Left ventricle myocardium inferior (tissue), 1 donor: Measurements from ENCODE around the gene SLC7A5. TPM values are rescaled to one million over a fixed set of nuclear protein-coding genes. Genes with fewer than 3 reads are reported as not detected.

Experiments
- DNase-seq: peaks from one replicate; pipeline ENCODE4 v3.0.0-alpha.2; 2020
- H3K27ac ChIP-seq: fragments of 200-600 bp; replicated peaks from 2 replicates; pipeline ENCODE4 v1.8.0; 2021
- H3K27me3 ChIP-seq: fragments of 200-600 bp; 2 replicates; pipeline ENCODE4 v1.8.0; 2021; ENCODE audit warnings: low read depth
- H3K36me3 ChIP-seq: fragments of 200-600 bp; 2 replicates; pipeline ENCODE4 v1.8.0; 2021
- H3K4me1 ChIP-seq: fragments of 200-600 bp; 2 replicates; pipeline ENCODE4 v1.8.0; 2021
- H3K4me3 ChIP-seq: fragments of 200-600 bp; 2 replicates; pipeline ENCODE4 v1.8.0; 2021; ENCODE audit warnings: mild to moderate bottlenecking, moderate library complexity
- H3K9me3 ChIP-seq: fragments of 200-600 bp; replicated peaks from 2 replicates; pipeline ENCODE4 v1.8.0; 2021
- intact Hi-C: fragments of 100-400 bp; cut with micrococcal nuclease; formaldehyde crosslinking; loops from one replicate; pipeline ENCODE4 v1.11.0; 2022
- total RNA-seq: library from RNA; stranded (reverse); fragmentation: NEBNext Ultra II Directional; extraction: Animal tissue kit (Norgen Biotek cat#: 25700); gene quantifications from one replicate; pipeline ENCODE4 v1.2.1, GENCODE V29; 2021
- TF ChIP-seq, protein P1 (sequence below): fragments of 200-600 bp; IDR thresholded peaks from 2 replicates; pipeline ENCODE4 v1.8.0; 2021; ENCODE audit warnings: antibody characterized with exemption, mild to moderate bottlenecking, borderline replicate concordance
- donor health status: DM: no; HTN: yes; CAD: no; lungs with severe emphysema.

Gene SLC7A5
- total RNA-seq, 1 donor from 2014 or later: 4.6 TPM

DNA sequence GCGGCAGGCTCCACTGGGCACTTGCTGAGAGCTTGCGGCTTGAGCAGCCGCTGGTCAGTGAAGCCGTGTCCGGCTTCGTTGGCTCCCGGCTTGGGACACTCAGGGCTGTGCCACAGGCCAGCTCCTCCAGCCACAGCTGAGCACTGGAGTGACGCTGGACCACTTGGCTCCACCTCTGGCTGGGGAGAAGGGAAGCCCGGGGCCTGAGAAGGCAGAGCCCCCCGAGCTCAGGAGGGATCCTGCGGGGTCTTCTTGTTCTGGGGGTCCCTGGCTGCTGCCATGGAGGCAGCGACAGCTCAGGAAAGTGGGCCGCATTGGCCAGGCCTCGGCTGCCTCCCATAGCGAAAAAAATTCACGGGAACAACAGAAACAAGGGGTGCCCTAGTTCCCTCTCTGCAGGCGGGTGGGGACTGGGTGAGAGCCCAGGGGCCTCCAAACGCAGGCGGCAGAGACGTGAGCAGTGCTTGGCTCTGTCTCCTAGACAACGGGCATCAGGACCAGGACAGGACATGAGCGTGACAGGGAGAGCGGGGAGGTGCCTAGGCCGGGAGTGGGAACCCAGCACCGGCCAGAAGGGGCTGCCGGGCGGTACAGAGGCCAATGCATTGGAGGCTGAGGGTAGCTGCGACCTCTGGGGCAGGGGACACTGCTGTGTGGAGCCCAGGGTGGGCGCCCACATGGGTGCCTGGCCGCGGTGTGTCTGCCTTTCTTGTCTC lies 37.7 kb downstream of the SLC7A5 start:
- no peak overlapping the region for H3K4me3 ChIP-seq
- H3K27me3 ChIP-seq: peaks cover 4% of the 10 kb centered on the region
- no peaks in the 10 kb centered on the region for H3K9me3 ChIP-seq
- H3K36me3 ChIP-seq: no peaks in the 10 kb centered on the region
- peaks cover 8% of the 10 kb centered on the region for H3K4me1 ChIP-seq
- TF ChIP-seq, protein P1, sequence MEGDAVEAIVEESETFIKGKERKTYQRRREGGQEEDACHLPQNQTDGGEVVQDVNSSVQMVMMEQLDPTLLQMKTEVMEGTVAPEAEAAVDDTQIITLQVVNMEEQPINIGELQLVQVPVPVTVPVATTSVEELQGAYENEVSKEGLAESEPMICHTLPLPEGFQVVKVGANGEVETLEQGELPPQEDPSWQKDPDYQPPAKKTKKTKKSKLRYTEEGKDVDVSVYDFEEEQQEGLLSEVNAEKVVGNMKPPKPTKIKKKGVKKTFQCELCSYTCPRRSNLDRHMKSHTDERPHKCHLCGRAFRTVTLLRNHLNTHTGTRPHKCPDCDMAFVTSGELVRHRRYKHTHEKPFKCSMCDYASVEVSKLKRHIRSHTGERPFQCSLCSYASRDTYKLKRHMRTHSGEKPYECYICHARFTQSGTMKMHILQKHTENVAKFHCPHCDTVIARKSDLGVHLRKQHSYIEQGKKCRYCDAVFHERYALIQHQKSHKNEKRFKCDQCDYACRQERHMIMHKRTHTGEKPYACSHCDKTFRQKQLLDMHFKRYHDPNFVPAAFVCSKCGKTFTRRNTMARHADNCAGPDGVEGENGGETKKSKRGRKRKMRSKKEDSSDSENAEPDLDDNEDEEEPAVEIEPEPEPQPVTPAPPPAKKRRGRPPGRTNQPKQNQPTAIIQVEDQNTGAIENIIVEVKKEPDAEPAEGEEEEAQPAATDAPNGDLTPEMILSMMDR: no peak
- no peak for DNase-seq
- intact Hi-C loops: no loop called here
- no peak overlapping the region for H3K27ac ChIP-seq

DNA sequence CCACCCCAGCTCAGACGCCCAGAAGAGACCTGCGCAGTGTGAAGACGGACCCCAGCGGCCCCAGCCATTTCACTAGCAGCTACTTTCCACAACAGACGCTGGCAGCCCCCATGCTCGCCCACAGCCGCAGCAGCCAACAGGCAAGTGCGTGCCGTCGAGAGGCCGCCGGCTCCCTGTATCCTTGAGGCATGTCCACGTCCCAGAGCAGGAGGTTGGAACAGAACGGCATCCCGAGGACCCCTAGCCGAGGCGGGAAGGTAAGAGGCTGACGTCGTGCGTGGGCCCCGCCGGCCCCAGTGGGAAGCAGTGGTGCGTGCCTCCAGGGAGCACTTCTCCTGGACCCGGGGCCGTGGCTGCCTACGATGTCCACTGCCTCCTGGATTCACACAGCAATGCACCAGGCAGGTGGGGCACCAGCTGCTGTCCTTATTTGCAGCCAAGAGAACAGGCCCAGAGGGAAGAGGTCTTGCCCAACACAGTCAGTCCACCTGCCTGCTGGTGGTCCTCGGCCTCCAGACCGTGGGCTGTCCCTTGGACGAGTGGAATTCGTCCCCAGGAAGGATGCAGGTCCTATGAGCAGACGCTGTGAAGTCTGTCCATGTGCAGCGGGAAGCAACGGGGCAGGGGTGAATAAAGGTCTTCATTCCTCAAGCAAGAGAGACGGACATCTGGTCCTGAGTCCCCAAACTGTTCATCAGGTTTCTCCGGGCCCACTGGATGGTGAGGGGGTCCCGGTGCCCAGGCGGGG lies 38.5 kb downstream of the SLC7A5 start:
- H3K9me3 ChIP-seq: no peaks in the 10 kb centered on the region
- no peak overlapping the region for H3K27ac ChIP-seq
- no peak overlapping the region for H3K4me3 ChIP-seq
- TF ChIP-seq, protein P1: no peak
- no peak for DNase-seq
- no peaks in the 10 kb centered on the region for H3K36me3 ChIP-seq
- intact Hi-C loops: no loop called here
- H3K4me1 ChIP-seq: peaks cover under 1% of the 10 kb centered on the region
- peaks cover 9% of the 10 kb centered on the region for H3K27me3 ChIP-seq

DNA sequence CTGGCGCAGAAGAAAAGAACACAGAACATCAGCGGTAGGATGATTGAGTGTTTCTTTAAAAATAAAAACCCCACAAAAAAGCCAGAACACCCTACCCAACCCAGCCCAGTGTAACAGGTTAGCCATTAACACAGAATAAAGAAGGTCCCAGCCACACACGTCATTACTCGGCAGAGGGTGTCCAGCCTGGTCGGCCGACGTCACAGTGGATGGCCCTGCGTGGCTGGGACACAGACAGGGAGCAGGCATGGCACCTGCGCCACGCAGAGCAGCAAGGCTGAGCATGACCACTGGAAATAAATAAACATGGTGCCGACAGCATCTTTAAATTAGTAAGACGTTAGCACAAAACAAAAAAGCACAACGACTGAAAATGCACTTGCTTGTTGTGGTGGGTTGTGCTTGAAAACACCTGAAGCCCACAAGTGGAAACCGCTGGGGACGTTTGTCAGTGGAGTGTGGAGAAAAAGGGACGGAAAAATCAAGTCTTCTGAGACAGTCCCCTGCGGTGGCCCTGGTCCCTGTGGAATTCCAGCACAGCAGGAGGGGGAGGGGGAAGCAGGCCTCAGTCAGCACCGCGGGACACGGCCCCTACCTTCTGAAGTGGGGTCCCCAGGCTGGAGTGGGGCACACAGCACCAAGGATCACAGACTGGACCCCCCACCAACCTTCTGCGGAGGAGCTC lies 39.2 kb downstream of the SLC7A5 start:
- Histone ChIP-seq H3K36me3 (no peaks in the 10 kb centered on the region), H3K27me3 (peaks cover 16% of the 10 kb centered on the region), H3K9me3 (no peaks in the 10 kb centered on the region), H3K4me1 (no peaks in the 10 kb centered on the region), H3K4me3 (no peak overlapping the region), H3K27ac (no peak overlapping the region)
- TF ChIP-seq, protein P1: no peak
- no peak for DNase-seq
- intact Hi-C loops: no loop called here

DNA sequence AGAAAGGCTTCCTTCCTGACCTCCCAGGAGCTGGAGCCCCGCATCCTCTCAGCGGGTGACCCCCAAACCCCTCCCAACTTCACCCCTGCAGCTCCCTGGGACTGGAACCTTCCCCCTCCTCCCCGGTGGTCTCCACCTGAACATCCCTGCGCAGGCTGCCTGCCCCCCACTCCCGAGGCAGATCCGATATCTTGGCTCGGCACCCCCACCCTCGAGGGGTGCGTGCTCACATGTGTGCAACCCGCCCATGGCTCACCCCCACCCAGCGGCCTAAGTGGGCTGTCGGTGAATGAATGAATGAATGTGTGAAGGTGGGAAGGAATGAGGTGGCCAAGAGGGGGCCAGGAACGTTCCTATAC lies 39.7 kb downstream of the SLC7A5 start:
- Histone ChIP-seq H3K4me1 (no peaks in the 10 kb centered on the region), H3K27me3 (peaks cover 22% of the 10 kb centered on the region), H3K4me3 (no peak overlapping the region), H3K9me3 (no peaks in the 10 kb centered on the region), H3K36me3 (no peaks in the 10 kb centered on the region), H3K27ac (no peak overlapping the region)
- TF ChIP-seq, protein P1: no peak
- intact Hi-C loops: no loop called here
- no peak for DNase-seq

DNA sequence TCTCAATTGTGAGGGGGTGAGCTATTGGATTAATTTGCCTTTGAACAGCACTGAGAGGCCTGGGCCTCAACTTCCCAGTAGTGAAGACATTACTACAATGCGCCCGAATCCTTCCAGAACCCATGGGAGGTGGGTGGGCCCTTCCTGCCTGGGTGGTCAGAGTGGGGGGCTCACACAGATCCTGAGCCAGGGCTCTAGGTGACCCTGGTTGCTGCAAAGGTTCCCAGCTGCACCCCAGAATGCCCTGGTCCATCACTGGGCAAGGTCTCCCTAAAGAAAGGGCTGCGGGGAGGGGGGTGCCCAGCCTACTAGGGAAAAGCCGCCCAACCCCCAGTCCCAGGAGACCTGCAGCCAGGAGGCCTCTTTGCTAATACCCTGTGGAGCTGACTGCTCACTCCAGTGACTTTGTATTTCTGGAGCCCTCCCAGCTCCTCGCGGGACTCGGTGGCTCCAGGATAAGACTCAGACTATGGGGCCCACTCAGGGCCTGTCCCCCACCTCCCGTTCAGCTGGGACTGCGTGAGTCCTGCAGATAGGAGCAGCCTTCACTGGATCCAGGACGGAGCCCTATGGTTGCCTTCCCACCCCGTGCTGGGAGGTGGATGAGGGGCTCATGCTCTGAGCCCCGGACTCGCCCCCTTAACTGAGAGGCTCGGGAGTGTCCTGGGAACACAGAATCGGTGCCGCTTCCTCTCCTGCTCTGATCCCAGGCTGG lies 40.2 kb downstream of the SLC7A5 start:
- Histone ChIP-seq H3K27me3 (peaks cover 27% of the 10 kb centered on the region), H3K4me1 (no peaks in the 10 kb centered on the region), H3K9me3 (no peaks in the 10 kb centered on the region), H3K36me3 (no peaks in the 10 kb centered on the region), H3K4me3 (no peak overlapping the region), H3K27ac (no peak overlapping the region)
- intact Hi-C loops: no loop called here
- TF ChIP-seq, protein P1: no peak
- no peak for DNase-seq
